Lower lobe of right lung (tissue), 2 donors: ENCODE measurements around the gene ARL13B. TPM values are rescaled to one million over a fixed set of nuclear protein-coding genes. Genes with fewer than 3 reads are reported as not detected.
"Not testable (repeated sequence)": the region's sequence is repeated elsewhere in the genome, so short reads cannot be mapped to it uniquely, and the experiment has no call there.

Source experiments
- ATAC-seq, 2 donors: fragments of 200-7000 bp; cut with Tn5 transposase; one replicate each; pipeline ENCODE4 v1.9.1; 2020 to 2022; ENCODE audit warnings: mild to moderate bottlenecking in 2 of 2, moderate library complexity in 2 of 2
- DNase-seq: peaks from one replicate; pipeline ENCODE4 v3.0.0-alpha.2; 2020
- H3K27ac ChIP-seq: fragments of 200-600 bp; one replicate; pipeline ENCODE4 v1.8.0; 2022
- H3K27me3 ChIP-seq: fragments of 200-600 bp; one replicate; pipeline ENCODE4 v1.8.0; 2022; ENCODE audit warnings: low read depth
- H3K36me3 ChIP-seq: fragments of 200-600 bp; one replicate; pipeline ENCODE4 v1.8.0; 2022; ENCODE audit warnings: mild to moderate bottlenecking
- H3K4me1 ChIP-seq: fragments of 200-600 bp; one replicate; pipeline ENCODE4 v1.8.0; 2022
- H3K4me3 ChIP-seq: fragments of 200-600 bp; one replicate; pipeline ENCODE4 v1.8.0; 2022; ENCODE audit warnings: mild to moderate bottlenecking
- H3K9me3 ChIP-seq: fragments of 200-600 bp; one replicate; pipeline ENCODE4 v1.8.0; 2022
- CTCF ChIP-seq: fragments of 200-600 bp; IDR thresholded peaks from one replicate; pipeline ENCODE4 v1.8.0; 2022; ENCODE audit warnings: antibody characterized with exemption, mild to moderate bottlenecking
- intact Hi-C: fragments of 100-400 bp; cut with DNase I; formaldehyde crosslinking; loops from one replicate; pipeline ENCODE4 v1.11.0; 2022
- long read RNA-seq: library from polyadenylated mRNA; unstranded; transcript quantifications from one replicate; pipeline ENCODE4 v2.0.0, GENCODE V29; 2021
- total RNA-seq: library from RNA; stranded (reverse); fragmentation: NEBNext Ultra II Directional; extraction: Animal tissue kit (Norgen Biotek cat#: 25700); gene quantifications from one replicate; pipeline ENCODE4 v1.2.1, GENCODE V29; 2021
- donor health status: DM: no; HTN: yes; CAD: no; lungs with severe emphysema.

ARL13B gene
- 21.1 TPM for total RNA-seq
- long read RNA-seq, partial matches to known transcripts = 14 of 31 reads
- long read RNA-seq, other reads (novel, unspliced or antisense) = 12 of 31 reads

- peak; percentile 100 for ATAC-seq
- TF ChIP-seq CTCF = no peak
These were observed at the start of gene ARL13B for GRCh38 chr3:93979850-93980676. TSS of gene ARL13B (plus strand) at chr3:93980155. CDS start at chr3:93980424, 269 bp downstream.

GRCh38 chr3:93931597-93932229 lies 48.2 kb upstream of the ARL13B start:
- Histone ChIP-seq H3K36me3 (no peaks in the 10 kb centered on the region), H3K27ac (no peak overlapping the region), H3K4me3 (no peak overlapping the region), H3K4me1 (no peaks in the 10 kb centered on the region), H3K27me3 (no peaks in the 10 kb centered on the region), H3K9me3 (no peaks in the 10 kb centered on the region)
- ATAC-seq (peak in 1 of 2 donors; percentile 39), DNase-seq (no peak)
- TF ChIP-seq CTCF = no peak
- intact Hi-C loops = no loop called here

More at GRCh38 chr3:93979850-93980676, at the start of gene ARL13B:
- Histone ChIP-seq H3K4me3 (peak within 1 kb of the TSS; percentile 86), H3K4me1 (peaks cover 11% of the 10 kb centered on the region), H3K9me3 (no peaks in the 10 kb centered on the region), H3K27ac (peak within 1 kb of the TSS; percentile 94), H3K27me3 (no peaks in the 10 kb centered on the region), H3K36me3 (no peaks in the 10 kb centered on the region)
- DNase-seq = peak; percentile 99
- intact Hi-C loops = no loop called here

GRCh38 chr3:93934366-93935046 lies 45.4 kb upstream of the ARL13B start:
- Histone ChIP-seq H3K4me1 (no peaks in the 10 kb centered on the region), H3K9me3 (no peaks in the 10 kb centered on the region), H3K36me3 (no peaks in the 10 kb centered on the region), H3K27me3 (no peaks in the 10 kb centered on the region), H3K4me3 (no peak overlapping the region), H3K27ac (no peak overlapping the region)
- intact Hi-C loops = no loop called here
- no peak for DNase-seq
- TF ChIP-seq CTCF = no peak
- ATAC-seq = no peak

- no peak for DNase-seq
- no peaks in the 10 kb centered on the region for H3K9me3 ChIP-seq
- intact Hi-C loops = no loop called here
- H3K4me1 ChIP-seq = no peaks in the 10 kb centered on the region
- no peak overlapping the region for H3K4me3 ChIP-seq
- H3K27ac ChIP-seq = no peak overlapping the region
- H3K36me3 ChIP-seq = no peaks in the 10 kb centered on the region
- H3K27me3 ChIP-seq = no peaks in the 10 kb centered on the region
- no peak for ATAC-seq
- no peak for TF ChIP-seq CTCF
These were observed 43.4 kb upstream of the ARL13B start for GRCh38 chr3:93936549-93936948.

GRCh38 chr3:93937485-93937884 lies 42.5 kb upstream of the ARL13B start:
- H3K9me3 ChIP-seq, H3K4me3 ChIP-seq, intact Hi-C loops, H3K4me1 ChIP-seq, H3K27ac ChIP-seq, ATAC-seq, DNase-seq, H3K36me3 ChIP-seq, H3K27me3 ChIP-seq: not testable (repeated sequence)

- DNase-seq, ATAC-seq, intact Hi-C loops: not testable (repeated sequence)
These were observed 30.0 kb upstream of the ARL13B start for GRCh38 chr3:93949958-93950357.

More at GRCh38 chr3:93949958-93950357, 30.0 kb upstream of the ARL13B start:
- H3K27ac ChIP-seq, H3K4me1 ChIP-seq, H3K27me3 ChIP-seq, H3K36me3 ChIP-seq, H3K4me3 ChIP-seq: not testable (repeated sequence)
- H3K9me3 ChIP-seq = peaks cover 14% of the 10 kb centered on the region
